ENCODE measurements around the gene TUBB3. TPM values are rescaled to one million over a fixed set of nuclear protein-coding genes. Genes with fewer than 3 reads are reported as not detected.
A peak's percentile ranks its signal among the peaks of the same experiment; 100 is the strongest.

The TUBB3 gene
- total RNA-seq, 4 donors from 2014 or later: 1.9 to 7.4 (median 3.9) TPM

DNA sequence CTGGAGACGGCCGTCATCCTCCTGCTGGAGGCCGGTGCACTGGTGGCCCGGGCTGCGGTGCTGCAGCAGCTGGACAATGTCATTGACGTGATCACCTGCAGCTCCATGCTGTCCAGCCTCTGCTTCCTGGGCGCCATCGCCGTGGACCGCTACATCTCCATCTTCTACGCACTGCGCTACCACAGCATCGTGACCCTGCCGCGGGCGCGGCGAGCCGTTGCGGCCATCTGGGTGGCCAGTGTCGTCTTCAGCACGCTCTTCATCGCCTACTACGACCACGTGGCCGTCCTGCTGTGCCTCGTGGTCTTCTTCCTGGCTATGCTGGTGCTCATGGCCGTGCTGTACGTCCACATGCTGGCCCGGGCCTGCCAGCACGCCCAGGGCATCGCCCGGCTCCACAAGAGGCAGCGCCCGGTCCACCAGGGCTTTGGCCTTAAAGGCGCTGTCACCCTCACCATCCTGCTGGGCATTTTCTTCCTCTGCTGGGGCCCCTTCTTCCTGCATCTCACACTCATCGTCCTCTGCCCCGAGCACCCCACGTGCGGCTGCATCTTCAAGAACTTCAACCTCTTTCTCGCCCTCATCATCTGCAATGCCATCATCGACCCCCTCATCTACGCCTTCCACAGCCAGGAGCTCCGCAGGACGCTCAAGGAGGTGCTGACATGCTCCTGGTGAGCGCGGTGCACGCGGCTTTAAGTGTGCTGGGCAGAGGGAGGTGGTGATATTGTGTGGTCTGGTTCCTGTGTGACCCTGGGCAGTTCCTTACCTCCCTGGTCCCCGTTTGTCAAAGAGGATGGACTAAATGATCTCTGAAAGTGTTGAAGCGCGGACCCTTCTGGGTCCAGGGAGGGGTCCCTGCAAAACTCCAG, 3.4 kb upstream of the TUBB3 start:
- TF ChIP-seq, protein P1, sequence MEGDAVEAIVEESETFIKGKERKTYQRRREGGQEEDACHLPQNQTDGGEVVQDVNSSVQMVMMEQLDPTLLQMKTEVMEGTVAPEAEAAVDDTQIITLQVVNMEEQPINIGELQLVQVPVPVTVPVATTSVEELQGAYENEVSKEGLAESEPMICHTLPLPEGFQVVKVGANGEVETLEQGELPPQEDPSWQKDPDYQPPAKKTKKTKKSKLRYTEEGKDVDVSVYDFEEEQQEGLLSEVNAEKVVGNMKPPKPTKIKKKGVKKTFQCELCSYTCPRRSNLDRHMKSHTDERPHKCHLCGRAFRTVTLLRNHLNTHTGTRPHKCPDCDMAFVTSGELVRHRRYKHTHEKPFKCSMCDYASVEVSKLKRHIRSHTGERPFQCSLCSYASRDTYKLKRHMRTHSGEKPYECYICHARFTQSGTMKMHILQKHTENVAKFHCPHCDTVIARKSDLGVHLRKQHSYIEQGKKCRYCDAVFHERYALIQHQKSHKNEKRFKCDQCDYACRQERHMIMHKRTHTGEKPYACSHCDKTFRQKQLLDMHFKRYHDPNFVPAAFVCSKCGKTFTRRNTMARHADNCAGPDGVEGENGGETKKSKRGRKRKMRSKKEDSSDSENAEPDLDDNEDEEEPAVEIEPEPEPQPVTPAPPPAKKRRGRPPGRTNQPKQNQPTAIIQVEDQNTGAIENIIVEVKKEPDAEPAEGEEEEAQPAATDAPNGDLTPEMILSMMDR (IDR thresholded peaks at IDR 0.05): no peak
- TF ChIP-seq POLR2A (IDR thresholded peaks at IDR 0.05): no peak
- no peak overlapping the region for H3K4me3 ChIP-seq (ENCODE audit: low read depth, poor library complexity, severe bottlenecking)
- intact Hi-C loops (cut with DNase I; ENCODE audit: low total_unique reads): no loop called here
- 84 to 88% methylated on average over 46 to 52 of the region's 52 CpGs for WGBS, 2 donors
- no peak for DNase-seq (ENCODE audit: low spot score in 2 of 2)

DNA sequence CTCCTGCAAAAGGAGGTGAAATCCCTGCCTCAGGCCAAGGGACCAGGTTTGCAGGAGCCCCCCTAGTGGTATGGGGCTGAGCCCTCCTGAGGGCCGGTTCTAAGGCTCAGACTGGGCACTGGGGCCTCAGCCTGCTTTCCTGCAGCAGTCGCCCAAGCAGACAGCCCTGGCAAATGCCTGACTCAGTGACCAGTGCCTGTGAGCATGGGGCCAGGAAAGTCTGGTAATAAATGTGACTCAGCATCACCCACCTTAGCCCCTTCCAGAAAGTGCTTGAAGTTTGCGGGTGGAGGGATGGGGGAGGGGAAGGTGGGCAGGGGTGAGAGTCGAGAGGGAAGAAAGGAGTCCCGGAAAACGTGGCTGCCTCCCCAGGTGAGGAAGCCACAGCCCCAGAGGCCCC, 2.4 kb upstream of the TUBB3 start:
- intact Hi-C loops (cut with DNase I; ENCODE audit: low total_unique reads): no loop called here
- TF ChIP-seq, protein P1 (IDR thresholded peaks at IDR 0.05): no peak
- no peak for TF ChIP-seq POLR2A (IDR thresholded peaks at IDR 0.05)
- 34 to 49% methylated on average over 5 to 6 of the region's 6 CpGs for WGBS, 2 donors
- no peak overlapping the region for H3K4me3 ChIP-seq (ENCODE audit: low read depth, poor library complexity, severe bottlenecking)
- no peak for DNase-seq (ENCODE audit: low spot score in 2 of 2)

DNA sequence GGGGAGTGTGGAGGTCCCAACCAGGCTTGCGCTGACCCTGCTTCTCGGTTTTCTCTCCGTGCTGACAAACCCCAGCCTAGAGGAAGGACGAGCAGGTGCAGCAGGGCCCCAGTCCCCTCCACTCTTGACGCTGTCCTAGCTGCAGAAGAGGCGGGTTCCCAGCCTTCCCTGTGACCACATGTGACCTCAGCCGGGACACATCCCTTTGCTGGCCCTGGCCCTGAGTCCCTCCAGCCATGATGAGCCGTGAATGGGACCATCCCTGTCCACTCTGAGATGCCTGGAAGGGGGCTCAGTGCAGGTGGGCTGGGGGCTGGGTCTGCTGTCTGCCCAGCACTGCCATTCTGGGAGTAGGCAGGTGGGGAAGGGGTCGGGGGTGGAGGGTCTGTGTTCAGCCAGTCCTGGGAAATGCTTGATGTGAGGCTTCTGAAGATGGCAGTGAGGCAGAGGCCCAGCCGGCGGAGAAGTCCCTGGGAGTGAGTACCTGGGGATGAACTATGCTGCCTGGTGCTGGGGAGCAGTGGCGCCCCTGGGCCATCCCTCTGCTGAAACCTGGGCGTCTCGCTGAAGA, 1.9 kb upstream of the TUBB3 start:
- WGBS, 2 donors: 44 to 47% methylated on average over 14 of the region's 14 CpGs
- TF ChIP-seq POLR2A (IDR thresholded peaks at IDR 0.05): no peak
- TF ChIP-seq, protein P1 (IDR thresholded peaks at IDR 0.05): no peak
- intact Hi-C loops (cut with DNase I; ENCODE audit: low total_unique reads): no loop called here
- no peak overlapping the region for H3K4me3 ChIP-seq (ENCODE audit: low read depth, poor library complexity, severe bottlenecking)
- DNase-seq (ENCODE audit: low spot score in 2 of 2): no peak

DNA sequence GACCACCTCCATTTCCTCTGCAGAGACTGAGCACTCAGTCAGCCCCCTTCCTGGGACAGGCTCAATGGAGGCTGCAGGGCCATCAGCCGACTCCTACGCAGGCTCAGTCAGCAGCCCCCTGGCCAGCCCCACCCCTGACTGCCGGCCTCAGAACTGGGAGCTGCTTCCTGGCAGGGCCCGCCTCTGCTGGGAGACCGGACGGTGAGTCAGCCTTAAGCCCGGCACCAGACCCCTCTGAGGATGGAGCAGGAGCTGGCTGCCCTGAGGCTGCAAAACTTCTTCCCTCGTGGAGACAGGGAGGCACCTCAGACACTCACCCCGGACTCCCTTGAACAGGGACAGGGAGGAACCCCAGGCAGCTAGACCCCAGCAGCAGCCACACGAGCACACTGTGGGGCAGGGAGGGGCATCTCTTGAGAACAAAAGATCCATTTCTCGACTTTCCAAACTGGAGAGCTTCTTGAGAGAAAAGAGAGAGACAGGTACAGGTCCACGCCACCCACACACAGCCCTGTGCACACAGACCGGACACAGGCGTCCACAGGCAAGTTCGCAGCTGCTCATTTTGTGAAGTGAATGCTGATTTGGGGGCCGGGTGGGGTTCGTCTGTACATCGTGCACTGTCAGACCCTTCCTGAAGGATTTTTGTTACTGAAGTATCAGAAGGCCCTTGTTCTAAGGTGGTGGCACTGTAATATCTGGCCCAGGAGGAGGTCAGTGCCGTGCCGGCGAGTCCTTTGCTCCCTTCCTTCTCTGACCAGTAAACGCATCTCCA, 1.3 kb upstream of the TUBB3 start:
- H3K4me3 ChIP-seq (ENCODE audit: low read depth, poor library complexity, severe bottlenecking): no peak overlapping the region
- TF ChIP-seq, protein P1 (IDR thresholded peaks at IDR 0.05): no peak
- no peak for TF ChIP-seq POLR2A (IDR thresholded peaks at IDR 0.05)
- 5 to 7% methylated on average over 20 of the region's 22 CpGs for WGBS, 2 donors
- peak in 1 of 2 donors; percentile 93 for DNase-seq (ENCODE audit: low spot score in 2 of 2)
- intact Hi-C loops (cut with DNase I; ENCODE audit: low total_unique reads): no loop called here

DNA sequence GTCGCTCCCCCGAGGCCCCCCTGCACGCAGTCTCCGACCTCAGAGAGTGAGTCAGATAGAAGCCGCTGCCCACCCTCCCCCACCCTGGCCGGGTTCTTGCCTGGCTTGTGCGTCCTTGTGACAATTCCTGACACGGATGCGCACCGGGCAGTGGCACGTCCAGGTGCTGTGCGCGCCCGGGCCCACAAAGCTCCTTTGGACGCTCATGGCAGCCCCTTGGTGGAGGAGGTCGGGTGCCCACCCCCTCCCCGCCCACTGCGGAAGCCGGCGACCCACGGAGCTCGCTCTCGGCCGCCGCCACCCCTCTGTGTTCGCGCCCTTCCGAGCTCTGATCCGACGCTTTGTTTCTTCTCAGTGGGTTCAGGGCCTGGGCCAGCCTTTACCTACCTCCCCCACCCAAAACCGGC, 662 bp upstream of the TUBB3 start:
- no peak for TF ChIP-seq POLR2A (IDR thresholded peaks at IDR 0.05)
- TF ChIP-seq, protein P1 (IDR thresholded peaks at IDR 0.05): no peak
- WGBS, 2 donors: 1% methylated on average over 25 to 28 of the region's 31 CpGs
- peak; percentile 63 to 94 for DNase-seq (ENCODE audit: low spot score in 2 of 2)
- intact Hi-C loops (cut with DNase I; ENCODE audit: low total_unique reads): no loop called here
- peak overlapping the region; percentile 27 for H3K4me3 ChIP-seq (ENCODE audit: low read depth, poor library complexity, severe bottlenecking)

All from lower leg skin (tissue), 4 donors.